Chondrocyte (in vitro differentiated cells): ENCODE results near the gene ATP8B3. TPM values are rescaled to one million over a fixed set of nuclear protein-coding genes. Genes with fewer than 3 reads are reported as not detected.
A peak's percentile ranks its signal among the peaks of the same experiment; 100 is the strongest.

Source experiments
- DNase-seq: peaks from one replicate; pipeline ENCODE4 v3.0.0; 2021; ENCODE audit warnings: mixed read lengths, low spot score
- H3K27ac Mint-ChIP-seq: one replicate; pipeline ENCODE4 v1.8.0; 2021; ENCODE audit warnings: mild to moderate bottlenecking, moderate library complexity, mixed read lengths; ENCODE audit not compliant: unreplicated experiment
- H3K27me3 Mint-ChIP-seq: 2 replicates; pipeline ENCODE4 v1.8.0; 2021; ENCODE audit warnings: low read depth, mixed read lengths
- H3K36me3 Mint-ChIP-seq: 2 replicates; pipeline ENCODE4 v1.8.0; 2021; ENCODE audit warnings: low read depth, mixed read lengths
- H3K4me1 Mint-ChIP-seq: 2 replicates; pipeline ENCODE4 v1.8.0; 2021; ENCODE audit warnings: low read depth, mild to moderate bottlenecking, mixed read lengths
- H3K4me3 Mint-ChIP-seq: one replicate; pipeline ENCODE4 v1.8.0; 2021; ENCODE audit warnings: mild to moderate bottlenecking, moderate library complexity, mixed read lengths; ENCODE audit not compliant: unreplicated experiment
- H3K9me3 Mint-ChIP-seq: 2 replicates; pipeline ENCODE4 v1.8.0; 2021; ENCODE audit warnings: low read depth, mixed read lengths
- total RNA-seq: library from RNA; stranded (reverse); gene quantifications from 3 replicates; pipeline ENCODE4 v1.2.1, GENCODE V29; 2021
- TF ChIP-seq, protein P1 (sequence below): fragments of 200-600 bp; sonication (generic); IDR thresholded peaks from 2 replicates; pipeline ENCODE4 v1.5.0; 2021; ENCODE audit warnings: antibody characterized with exemption, mild to moderate bottlenecking, moderate library complexity

ATP8B3 gene
- total RNA-seq, 1 donor from 2014 or later, result 5.7 TPM

DNA sequence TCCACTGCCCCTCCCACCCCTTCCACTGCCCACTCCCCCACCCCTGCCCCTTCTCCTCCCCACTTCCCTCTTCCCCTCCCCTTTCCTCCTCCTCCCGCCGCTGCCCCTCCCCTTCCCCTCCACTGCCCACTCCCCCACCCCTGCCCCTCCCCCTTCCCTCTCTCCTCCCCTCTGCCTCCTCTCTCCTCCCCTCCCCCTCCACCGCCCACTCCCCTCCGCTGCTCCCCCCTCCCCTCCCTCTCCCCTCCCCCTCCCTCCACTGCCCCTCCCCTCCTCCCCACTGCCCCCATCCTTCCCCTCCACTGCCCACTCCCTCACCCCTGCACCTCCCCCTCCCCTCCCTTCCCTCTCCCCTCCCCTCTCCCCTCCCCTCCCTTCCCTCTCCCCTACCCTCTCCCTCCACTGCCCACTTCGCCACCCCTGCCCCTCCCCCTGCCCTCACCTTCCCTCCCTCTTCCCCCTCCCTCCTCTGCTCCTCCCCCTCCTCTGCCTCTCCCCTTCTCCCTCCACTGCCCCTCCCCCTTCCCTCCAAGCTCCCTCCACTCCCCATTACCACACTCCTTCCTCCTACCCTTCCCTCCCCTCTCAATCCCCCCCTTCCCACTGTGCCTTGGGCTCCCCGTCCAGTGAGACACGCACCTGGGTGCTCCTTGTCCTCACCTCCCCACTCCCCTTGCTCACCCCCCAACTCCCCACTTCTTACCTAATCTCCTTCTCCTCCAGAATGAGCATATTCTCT, 21.9 kb downstream of the ATP8B3 start:
- DNase-seq, result no peak
- Mint-ChIP-seq H3K27ac (no peak overlapping the region), H3K9me3 (no peaks in the 10 kb centered on the region), H3K36me3 (no peaks in the 10 kb centered on the region), H3K4me3 (no peak overlapping the region), H3K4me1 (no peaks in the 10 kb centered on the region), H3K27me3 (peaks cover 14% of the 10 kb centered on the region)
- TF ChIP-seq, protein P1, sequence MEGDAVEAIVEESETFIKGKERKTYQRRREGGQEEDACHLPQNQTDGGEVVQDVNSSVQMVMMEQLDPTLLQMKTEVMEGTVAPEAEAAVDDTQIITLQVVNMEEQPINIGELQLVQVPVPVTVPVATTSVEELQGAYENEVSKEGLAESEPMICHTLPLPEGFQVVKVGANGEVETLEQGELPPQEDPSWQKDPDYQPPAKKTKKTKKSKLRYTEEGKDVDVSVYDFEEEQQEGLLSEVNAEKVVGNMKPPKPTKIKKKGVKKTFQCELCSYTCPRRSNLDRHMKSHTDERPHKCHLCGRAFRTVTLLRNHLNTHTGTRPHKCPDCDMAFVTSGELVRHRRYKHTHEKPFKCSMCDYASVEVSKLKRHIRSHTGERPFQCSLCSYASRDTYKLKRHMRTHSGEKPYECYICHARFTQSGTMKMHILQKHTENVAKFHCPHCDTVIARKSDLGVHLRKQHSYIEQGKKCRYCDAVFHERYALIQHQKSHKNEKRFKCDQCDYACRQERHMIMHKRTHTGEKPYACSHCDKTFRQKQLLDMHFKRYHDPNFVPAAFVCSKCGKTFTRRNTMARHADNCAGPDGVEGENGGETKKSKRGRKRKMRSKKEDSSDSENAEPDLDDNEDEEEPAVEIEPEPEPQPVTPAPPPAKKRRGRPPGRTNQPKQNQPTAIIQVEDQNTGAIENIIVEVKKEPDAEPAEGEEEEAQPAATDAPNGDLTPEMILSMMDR, result no peak

DNA sequence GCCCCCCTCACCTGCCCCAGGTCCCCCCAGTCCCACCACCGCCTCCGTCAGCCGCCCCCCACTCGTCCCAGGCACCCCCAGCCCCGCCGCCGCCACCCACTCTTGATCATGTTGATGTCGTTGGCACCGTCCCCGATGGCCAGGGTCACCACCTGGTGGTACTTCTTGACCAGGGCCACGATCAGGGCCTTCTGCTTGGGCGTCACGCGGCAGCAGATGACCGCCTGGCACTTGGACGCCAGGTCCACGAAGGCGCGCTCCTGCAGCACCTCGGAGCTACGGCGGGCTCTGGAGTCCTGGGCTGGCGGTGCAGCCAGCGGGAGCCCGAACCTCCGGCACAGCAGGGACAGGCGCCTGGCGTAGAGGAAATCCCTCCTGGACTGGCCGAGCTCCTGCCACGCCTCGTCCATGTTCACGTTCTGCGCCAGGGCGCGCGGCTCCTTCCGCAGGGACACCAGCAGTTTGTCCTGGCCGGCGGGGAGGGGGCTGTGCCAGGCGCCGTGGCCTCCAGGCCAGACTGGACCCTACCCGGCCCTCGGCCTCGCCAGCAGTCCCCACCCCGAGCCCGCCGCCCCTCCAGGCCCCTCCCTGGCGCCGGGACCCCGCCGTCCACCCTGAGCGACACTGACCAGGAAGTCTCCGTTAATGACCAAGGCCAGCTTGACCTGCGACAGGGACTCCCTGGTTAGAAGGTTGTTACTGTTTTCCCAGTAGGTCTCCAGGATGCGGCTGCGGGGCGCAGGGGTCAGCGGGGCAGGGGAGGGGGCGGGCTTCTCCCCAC, 22.6 kb downstream of the ATP8B3 start:
- H3K9me3 Mint-ChIP-seq, result no peaks in the 10 kb centered on the region
- peak; percentile 75 for DNase-seq
- H3K36me3 Mint-ChIP-seq, result no peaks in the 10 kb centered on the region
- H3K4me1 Mint-ChIP-seq, result no peaks in the 10 kb centered on the region
- no peak overlapping the region for H3K27ac Mint-ChIP-seq
- no peak overlapping the region for H3K4me3 Mint-ChIP-seq
- peaks cover 14% of the 10 kb centered on the region for H3K27me3 Mint-ChIP-seq
- TF ChIP-seq, protein P1, result no peak

DNA sequence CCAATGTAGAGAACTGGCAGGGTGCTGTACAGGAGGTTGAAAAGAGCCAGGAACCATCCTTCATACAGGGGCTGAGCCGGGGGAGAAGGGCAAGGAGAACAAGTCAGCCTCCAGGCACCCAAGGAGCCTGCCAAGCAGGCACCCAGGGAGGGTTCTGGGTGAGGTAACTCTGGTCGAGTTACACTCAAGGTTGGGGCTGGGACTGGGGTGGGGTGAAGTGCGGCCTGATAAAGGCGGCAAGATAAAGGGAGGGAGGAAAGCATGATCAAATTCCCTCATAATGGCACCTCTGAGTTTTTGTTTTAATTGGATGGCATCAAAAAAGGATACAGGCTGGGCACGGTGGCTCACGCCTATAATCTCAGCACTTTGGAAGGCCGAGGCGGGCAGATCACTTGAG, 25.0 kb downstream of the ATP8B3 start:
- no peak for DNase-seq
- Mint-ChIP-seq H3K4me1 (no peaks in the 10 kb centered on the region), H3K9me3 (no peaks in the 10 kb centered on the region), H3K36me3 (no peaks in the 10 kb centered on the region), H3K27ac (no peak overlapping the region), H3K27me3 (peaks cover 25% of the 10 kb centered on the region), H3K4me3 (no peak overlapping the region)
- TF ChIP-seq, protein P1, result no peak

DNA sequence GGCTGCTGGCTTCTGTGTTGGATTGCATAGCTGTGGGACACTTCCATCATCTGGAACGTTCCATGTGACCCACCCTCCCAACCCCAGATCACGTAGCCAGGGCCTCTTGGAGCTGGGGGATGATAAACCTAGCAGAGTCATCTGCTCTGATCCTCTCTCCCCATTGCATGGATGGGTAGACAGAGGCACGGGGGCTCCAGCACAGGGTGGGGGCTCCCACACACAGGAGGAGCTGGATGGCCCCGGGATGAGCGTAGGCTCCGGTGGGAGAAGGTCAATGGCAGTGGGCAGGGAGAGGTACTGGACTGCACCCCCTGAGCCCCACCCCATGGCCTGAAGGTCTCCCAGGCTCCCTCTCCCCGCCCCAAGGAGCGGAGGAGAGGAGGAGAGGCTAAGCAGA, 25.4 kb downstream of the ATP8B3 start:
- TF ChIP-seq, protein P1, result no peak
- Mint-ChIP-seq H3K27ac (no peak overlapping the region), H3K36me3 (no peaks in the 10 kb centered on the region), H3K27me3 (peaks cover 25% of the 10 kb centered on the region), H3K4me3 (no peak overlapping the region), H3K4me1 (no peaks in the 10 kb centered on the region), H3K9me3 (no peaks in the 10 kb centered on the region)
- no peak for DNase-seq

DNA sequence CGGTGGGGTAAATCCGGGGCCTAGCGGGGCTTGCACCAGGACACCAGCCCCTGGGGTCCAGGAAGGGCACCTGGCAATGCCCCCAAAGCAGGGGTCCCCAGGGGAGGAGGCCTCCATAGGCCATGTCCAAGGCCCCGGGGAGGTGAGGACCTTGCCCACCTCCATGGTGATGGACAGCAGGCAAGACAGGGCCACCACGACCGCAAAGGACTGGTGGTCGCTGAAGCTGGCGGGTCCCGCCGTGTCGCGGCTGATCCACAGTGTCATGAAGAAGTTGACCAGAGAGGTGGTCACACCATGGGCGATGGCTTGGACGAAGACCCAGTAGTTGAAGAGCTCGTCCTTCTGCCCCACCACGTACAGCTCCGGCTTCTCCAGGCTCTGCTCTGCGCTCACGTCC, 26.8 kb downstream of the ATP8B3 start:
- peaks cover 1% of the 10 kb centered on the region for H3K36me3 Mint-ChIP-seq
- peaks cover 30% of the 10 kb centered on the region for H3K27me3 Mint-ChIP-seq
- no peaks in the 10 kb centered on the region for H3K4me1 Mint-ChIP-seq
- DNase-seq, result no peak
- no peak overlapping the region for H3K27ac Mint-ChIP-seq
- TF ChIP-seq, protein P1, result no peak
- H3K4me3 Mint-ChIP-seq, result no peak overlapping the region
- H3K9me3 Mint-ChIP-seq, result no peaks in the 10 kb centered on the region
